GM23248 (cell line): ENCODE measurements around the gene LRFN3.

ENCODE experiments used
- EZH2 ChIP-seq: fragments of 200-600 bp; sonication (generic); IDR thresholded peaks from 2 replicates; pipeline ENCODE4 v1.6.1; 2018; ENCODE audit warnings: antibody characterized with exemption, mild to moderate bottlenecking; ENCODE audit not compliant: insufficient read depth, poor library complexity, severe bottlenecking
- EZH2phosphoT487 ChIP-seq: fragments of 200-600 bp; sonication (generic); IDR thresholded peaks from 2 replicates; pipeline ENCODE4 v1.6.1; 2018; ENCODE audit warnings: antibody characterized with exemption, moderate library complexity, mild to moderate bottlenecking, low read depth; ENCODE audit not compliant: insufficient read depth

DNA sequence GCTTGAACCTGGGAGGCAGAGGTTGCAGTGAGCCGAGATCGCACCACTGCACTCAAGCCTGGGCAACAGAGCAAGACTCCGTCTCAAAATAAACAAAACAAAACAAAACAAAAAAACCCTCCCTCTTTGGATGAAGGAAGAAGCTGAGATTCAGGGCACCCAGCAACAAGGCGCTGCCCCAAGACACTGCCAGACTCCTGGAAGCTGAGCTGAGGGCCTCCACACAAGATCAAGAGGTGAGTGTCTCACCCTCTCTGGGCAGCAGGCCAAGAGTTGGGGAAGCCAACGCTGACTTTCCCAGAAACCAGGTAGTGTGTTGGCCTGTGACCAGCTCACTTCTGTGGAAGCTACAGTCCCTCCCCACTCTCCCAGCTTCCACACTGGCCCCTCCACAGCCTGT, 24.4 kb upstream of the LRFN3 start:
- TF ChIP-seq EZH2 (no peak), EZH2phosphoT487 (no peak)
